PC-9 (cell line): ENCODE measurements around the gene CIAO2B. TPM values are rescaled to one million over a fixed set of nuclear protein-coding genes. Genes with fewer than 3 reads are reported as not detected.
A peak's percentile ranks its signal among the peaks of the same experiment; 100 is the strongest.

Experiments
- BruUV-seq: library from RNA; stranded (reverse); fragments of 400-500 nt; replicated peaks from 2 replicates; lab custom pipeline; 2021; lab: Mats Ljungman, UMichigan
- CTCF ChIA-PET: fragments of 300-600 bp; sonication (Branson Sonifier 250); formaldehyde crosslinking; loops from one replicate; lab custom pipeline; 2022; ENCODE audit warnings: antibody characterized with exemption; lab: Charles Lee
- POLR2A ChIA-PET: fragments of 300-600 bp; sonication (Branson Sonifier 250); formaldehyde crosslinking; loops from one replicate; lab custom pipeline; 2022; ENCODE audit warnings: antibody characterized with exemption; ENCODE audit not compliant: unreplicated experiment; lab: Charles Lee
- DNase-seq, 2 experiments: peaks; one replicate each; pipeline versions ENCODE4 v3.0.0 to v3.0.0-alpha.2; 2015 to 2022; ENCODE audit warnings: mixed read lengths in 1 of 2
- H2AFZ ChIP-seq: fragments of 200-600 bp; sonication (generic); 2 replicates; pipeline ENCODE4 v1.8.1; 2017; ENCODE audit warnings: antibody characterized with exemption
- H3F3A ChIP-seq: fragments of 200-600 bp; sonication (generic); 2 replicates; pipeline ENCODE4 v1.8.1; 2017; ENCODE audit warnings: antibody characterized with exemption, mild to moderate bottlenecking, low read depth; ENCODE audit not compliant: insufficient read depth
- H3K27ac ChIP-seq: fragments of 200-600 bp; sonication (generic); 2 replicates; pipeline ENCODE4 v1.6.1; 2016; ENCODE audit warnings: mixed run types
- H3K27me3 ChIP-seq: fragments of 200-600 bp; sonication (generic); 2 replicates; pipeline ENCODE4 v1.6.1; 2016; ENCODE audit warnings: low read depth, mixed run types; ENCODE audit not compliant: insufficient read depth
- H3K36me3 ChIP-seq: fragments of 200-600 bp; sonication (generic); 2 replicates; pipeline ENCODE4 v1.6.1; 2016; ENCODE audit warnings: low read depth, mixed run types
- H3K4me1 ChIP-seq: fragments of 200-600 bp; sonication (generic); replicated peaks from 2 replicates; pipeline ENCODE4 v1.6.1; 2016; ENCODE audit warnings: mixed run types; ENCODE audit not compliant: insufficient read depth
- H3K4me2 ChIP-seq: fragments of 200-600 bp; sonication (generic); 2 replicates; pipeline ENCODE4 v1.6.1; 2017; ENCODE audit warnings: mixed run types
- H3K4me3 ChIP-seq: fragments of 200-600 bp; sonication (generic); 2 replicates; pipeline ENCODE4 v1.6.1; 2016; ENCODE audit warnings: mixed run types
- H3K79me2 ChIP-seq: fragments of 200-600 bp; sonication (generic); 2 replicates; pipeline ENCODE4 v1.6.1; 2017; ENCODE audit warnings: low read depth, mixed run types
- H3K9me2 ChIP-seq: fragments of 200-600 bp; sonication (generic); 2 replicates; pipeline ENCODE4 v1.8.1; 2017; ENCODE audit warnings: mild to moderate bottlenecking; ENCODE audit not compliant: insufficient read depth
- H3K9me3 ChIP-seq: fragments of 200-600 bp; sonication (generic); 2 replicates; pipeline ENCODE4 v1.8.1; 2016; ENCODE audit warnings: low read depth; ENCODE audit not compliant: insufficient read depth
- H4K20me1 ChIP-seq: fragments of 200-600 bp; sonication (generic); 2 replicates; pipeline ENCODE4 v1.8.1; 2017; ENCODE audit not compliant: insufficient read depth
- EZH2 ChIP-seq: fragments of 200-600 bp; sonication (generic); IDR thresholded peaks from 2 replicates; pipeline ENCODE4 v1.8.0; 2017; ENCODE audit warnings: antibody characterized with exemption, low read depth
- intact Hi-C: fragments of 100-400 bp; cut with micrococcal nuclease; formaldehyde crosslinking; loops from one replicate; pipeline ENCODE4 v1.10.0; 2022; ENCODE audit not compliant: unreplicated experiment
- total RNA-seq: library from RNA; stranded (reverse); gene quantifications from 2 replicates; pipeline ENCODE4 v1.2.3, GENCODE V29; 2021
- TF ChIP-seq, protein P1 (sequence below): fragments of 200-600 bp; sonication (generic); conservative IDR thresholded peaks from 2 replicates; pipeline ENCODE4 v1.6.1; 2017; ENCODE audit warnings: mixed run types, antibody characterized with exemption, mild to moderate bottlenecking, moderate library complexity

The CIAO2B gene
- total RNA-seq, 1 experiment from 2014 or later, result 87.1 TPM

- peak overlapping the region; percentile 50 for H3K27ac ChIP-seq
Observed at GRCh38 chr16:66899945-66900710, 34.1 kb downstream of the CIAO2B start.

DNA sequence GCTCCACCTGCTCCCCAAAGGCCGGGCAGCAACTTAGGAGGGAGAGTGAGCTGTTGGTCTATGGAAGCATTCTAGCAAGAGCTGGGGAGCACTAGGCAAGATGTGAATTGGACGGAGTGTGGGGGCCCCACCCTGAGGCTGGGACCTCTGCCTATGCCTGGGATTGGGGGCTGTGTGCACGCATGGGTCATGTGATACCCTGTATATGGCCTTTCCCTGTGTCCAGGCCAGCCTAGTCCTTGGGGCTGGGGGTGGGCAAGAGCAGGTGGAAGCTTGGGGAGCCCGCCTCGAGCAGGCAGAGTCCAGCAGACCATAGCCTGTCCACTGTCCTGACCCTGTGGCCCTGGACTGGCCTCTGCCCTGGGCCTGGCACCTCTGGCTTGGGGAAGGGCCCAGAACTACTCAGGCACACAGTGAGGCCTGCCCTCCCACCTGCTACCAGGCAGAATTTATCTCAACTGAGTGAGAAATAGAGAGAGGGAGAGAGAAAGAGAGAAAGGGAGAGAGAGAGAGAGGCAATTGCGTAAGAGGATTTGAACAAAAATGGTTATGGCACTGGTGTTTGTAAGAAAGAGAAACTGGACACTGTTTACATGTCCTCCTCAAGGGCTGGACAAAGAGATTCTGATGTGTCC is 34.8 kb downstream of the CIAO2B start:
- no peaks in the 10 kb centered on the region for H3K9me3 ChIP-seq
- no peaks in the 10 kb centered on the region for H3K9me2 ChIP-seq
- H3K4me1 ChIP-seq, result peaks cover 35% of the 10 kb centered on the region
- H3F3A ChIP-seq, result peaks cover 17% of the 10 kb centered on the region; the same call in 1 of the 2 replicates
- H3K4me3 ChIP-seq, result no peak overlapping the region
- H3K36me3 ChIP-seq, result no peaks in the 10 kb centered on the region
- ChIA-PET POLR2A (no interaction called here), CTCF (no interaction called here)
- no peaks in the 10 kb centered on the region for H4K20me1 ChIP-seq
- peak overlapping the region; percentile 50 for H3K27ac ChIP-seq
- BruUV-seq, result no TSS peak
- no peak overlapping the region for H2AFZ ChIP-seq
- no peak for DNase-seq
- intact Hi-C loops, result loop anchor here (1.0 to 10.0 kb wide), 2 partner anchors 28 to 565 kb away; no protein-coding TSS in a partner anchor
- TF ChIP-seq, protein P1, sequence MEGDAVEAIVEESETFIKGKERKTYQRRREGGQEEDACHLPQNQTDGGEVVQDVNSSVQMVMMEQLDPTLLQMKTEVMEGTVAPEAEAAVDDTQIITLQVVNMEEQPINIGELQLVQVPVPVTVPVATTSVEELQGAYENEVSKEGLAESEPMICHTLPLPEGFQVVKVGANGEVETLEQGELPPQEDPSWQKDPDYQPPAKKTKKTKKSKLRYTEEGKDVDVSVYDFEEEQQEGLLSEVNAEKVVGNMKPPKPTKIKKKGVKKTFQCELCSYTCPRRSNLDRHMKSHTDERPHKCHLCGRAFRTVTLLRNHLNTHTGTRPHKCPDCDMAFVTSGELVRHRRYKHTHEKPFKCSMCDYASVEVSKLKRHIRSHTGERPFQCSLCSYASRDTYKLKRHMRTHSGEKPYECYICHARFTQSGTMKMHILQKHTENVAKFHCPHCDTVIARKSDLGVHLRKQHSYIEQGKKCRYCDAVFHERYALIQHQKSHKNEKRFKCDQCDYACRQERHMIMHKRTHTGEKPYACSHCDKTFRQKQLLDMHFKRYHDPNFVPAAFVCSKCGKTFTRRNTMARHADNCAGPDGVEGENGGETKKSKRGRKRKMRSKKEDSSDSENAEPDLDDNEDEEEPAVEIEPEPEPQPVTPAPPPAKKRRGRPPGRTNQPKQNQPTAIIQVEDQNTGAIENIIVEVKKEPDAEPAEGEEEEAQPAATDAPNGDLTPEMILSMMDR, result no peak
- no peak for TF ChIP-seq EZH2
- no peaks in the 10 kb centered on the region for H3K79me2 ChIP-seq
- peak overlapping the region; percentile 61 for H3K4me2 ChIP-seq
- no peaks in the 10 kb centered on the region for H3K27me3 ChIP-seq

More at GRCh38 chr16:66899945-66900710, 34.1 kb downstream of the CIAO2B start:
- Histone ChIP-seq H3K36me3 (no peaks in the 10 kb centered on the region), H3K27me3 (no peaks in the 10 kb centered on the region), H3K4me2 (peak overlapping the region; percentile 61), H3K4me1 (peaks cover 35% of the 10 kb centered on the region), H3K9me2 (no peaks in the 10 kb centered on the region), H4K20me1 (no peaks in the 10 kb centered on the region), H3K4me3 (no peak overlapping the region), H3K79me2 (no peaks in the 10 kb centered on the region), H2AFZ (no peak overlapping the region), H3K9me3 (no peaks in the 10 kb centered on the region), H3F3A (peaks cover 11% of the 10 kb centered on the region; the same call in 1 of the 2 replicates)
- POLR2A ChIA-PET, result no interaction called here
- CTCF ChIA-PET, result interaction anchor here (0.7 kb wide), 1 partner anchor 29 kb away, joined by 3 read pairs; no protein-coding TSS in a partner anchor
- TF ChIP-seq, protein P1, result no peak
- no peak for TF ChIP-seq EZH2
- peak; percentile 66 to 75 for DNase-seq
- intact Hi-C loops, result loop anchor here (1.0 to 10.0 kb wide), 2 partner anchors 27 to 565 kb away; no protein-coding TSS in a partner anchor
- BruUV-seq, result no TSS peak

DNA sequence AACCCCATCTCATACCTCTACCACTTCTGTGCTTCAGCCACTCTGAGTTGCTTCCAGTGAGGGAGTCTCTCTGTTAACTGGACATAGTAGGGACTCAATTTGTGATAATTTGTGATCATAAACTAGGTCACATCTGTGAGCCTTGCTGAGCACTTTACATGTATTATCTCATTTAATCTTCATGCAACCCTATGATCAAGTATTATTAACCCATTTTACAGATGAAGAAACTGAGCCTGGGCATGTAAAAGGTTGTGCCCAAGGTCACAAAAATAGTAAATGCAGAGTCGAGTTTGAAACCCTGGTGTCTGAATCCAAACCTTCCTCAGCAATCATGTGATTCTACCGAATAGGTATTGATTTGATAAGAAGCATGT is 35.3 kb downstream of the CIAO2B start:
- Histone ChIP-seq H2AFZ (no peak overlapping the region), H3K4me2 (no peak overlapping the region), H3K79me2 (no peaks in the 10 kb centered on the region), H3K36me3 (no peaks in the 10 kb centered on the region), H3K9me2 (no peaks in the 10 kb centered on the region), H3F3A (peaks cover 21% of the 10 kb centered on the region; the same call in 1 of the 2 replicates), H3K4me3 (no peak overlapping the region), H3K4me1 (peaks cover 35% of the 10 kb centered on the region), H3K27ac (no peak overlapping the region), H3K27me3 (no peaks in the 10 kb centered on the region), H4K20me1 (no peaks in the 10 kb centered on the region), H3K9me3 (no peaks in the 10 kb centered on the region)
- TF ChIP-seq, protein P1, result no peak
- TF ChIP-seq EZH2, result no peak
- CTCF ChIA-PET, result interaction anchor here (0.8 kb wide), 1 partner anchor 45 kb away, joined by 7 read pairs; no protein-coding TSS in a partner anchor
- no peak for DNase-seq
- BruUV-seq, result no TSS peak
- intact Hi-C loops, result loop anchor here (1.0 to 10.0 kb wide), 2 partner anchors 28 to 566 kb away; no protein-coding TSS in a partner anchor
- POLR2A ChIA-PET, result no interaction called here
